Stimulated activated CD8-positive, alpha-beta memory T cell treated with anti-CD3 and anti-CD28 coated beads, Interleukin-4, amount 100 ng/mL, for 1 hour (primary cell): ENCODE measurements around the gene RHAG.
"Not testable (repeated sequence)": the region's sequence is repeated elsewhere in the genome, so short reads cannot be mapped to it uniquely, and the experiment has no call there.

Source experiments
- DNase-seq, 2 donors: peaks; one replicate each; pipeline ENCODE4 v3.0.0-alpha.2; 2020; ENCODE audit warnings: low read depth in 2 of 2, low spot score in 1 of 2

Gene RHAG

DNA sequence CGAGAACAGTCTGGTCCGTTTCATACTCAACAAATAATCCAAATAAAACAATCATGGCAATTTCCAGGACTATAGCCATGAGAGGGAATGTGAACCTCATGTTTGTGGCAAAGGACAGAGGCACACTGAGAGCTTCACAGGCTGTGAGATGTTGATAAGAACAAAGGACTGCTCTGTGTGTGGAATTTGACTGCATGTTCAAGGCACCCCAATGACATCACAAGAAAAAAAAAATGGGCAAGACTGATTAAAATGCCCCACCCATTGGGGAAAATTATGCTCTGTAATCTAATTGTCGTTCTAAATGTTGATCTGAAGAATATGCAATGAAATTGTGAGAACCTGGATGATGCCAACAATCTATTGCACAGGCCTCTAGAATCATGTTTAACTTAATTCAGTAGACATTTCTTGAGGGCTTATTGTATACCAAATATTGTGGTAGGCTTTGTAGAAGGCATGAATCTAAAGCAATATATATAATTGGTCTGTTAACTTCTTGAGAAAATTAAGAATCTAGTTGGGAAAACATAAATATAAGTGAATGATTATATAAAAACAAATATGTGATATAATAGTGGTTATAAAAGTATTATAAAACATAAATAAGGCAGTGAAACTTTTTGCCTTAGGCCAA is at the start of gene RHAG:
Gene RHAG, minus strand, starts transcription at position 127 of the 637 bp plus-strand sequence. Its CDS starts 27 bp downstream, at position 100.
- DNase-seq = no peak

DNA sequence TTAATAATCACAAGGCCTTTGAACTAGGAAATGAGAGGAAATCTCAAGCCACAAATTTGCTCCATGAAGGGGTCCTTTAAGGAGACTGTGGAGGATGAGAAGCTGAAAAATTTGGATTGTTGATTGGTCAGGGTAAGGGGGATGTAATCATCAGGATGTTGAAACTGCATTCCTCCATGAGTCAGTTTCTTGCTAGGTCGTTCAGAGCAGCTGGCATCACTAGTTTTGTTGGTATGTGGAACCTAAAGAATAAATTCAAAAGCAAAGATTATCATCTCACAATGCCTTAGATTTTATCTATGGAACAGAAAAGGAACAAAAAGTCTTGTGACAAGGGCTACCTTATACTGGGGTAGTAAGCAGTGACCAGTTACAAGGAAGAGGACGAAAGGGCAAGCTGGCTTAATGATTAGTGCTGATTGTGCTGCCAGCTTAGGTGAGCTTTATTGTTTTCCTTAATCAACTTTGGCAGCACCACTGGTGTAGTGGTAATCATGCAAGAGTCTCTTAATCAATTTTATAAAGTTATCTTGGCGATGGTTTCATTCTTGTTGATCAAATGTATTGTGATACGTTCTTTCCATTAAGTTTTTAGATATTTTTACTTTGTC is 40.1 kb upstream of the RHAG start:
- no peak for DNase-seq

DNA sequence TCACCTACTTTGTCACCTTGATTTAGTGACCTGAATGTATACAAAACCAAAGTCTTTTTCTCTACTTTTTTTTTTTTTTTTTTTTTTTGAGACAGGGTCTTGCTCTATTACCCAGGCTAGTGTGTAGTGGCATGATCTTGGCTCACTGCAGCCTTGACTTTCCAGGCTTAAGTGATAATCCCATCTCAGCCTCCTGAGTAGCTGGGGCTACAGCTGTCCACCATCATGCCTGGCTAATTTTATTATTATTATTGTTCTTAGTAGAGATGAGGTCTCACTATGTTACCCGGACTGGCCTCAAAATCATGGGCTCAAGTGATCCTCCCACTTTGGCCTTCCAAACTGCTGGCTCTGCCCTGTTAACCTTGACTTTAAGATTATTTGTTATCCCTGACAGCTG is 39.2 kb upstream of the RHAG start:
- no peak for DNase-seq

DNA sequence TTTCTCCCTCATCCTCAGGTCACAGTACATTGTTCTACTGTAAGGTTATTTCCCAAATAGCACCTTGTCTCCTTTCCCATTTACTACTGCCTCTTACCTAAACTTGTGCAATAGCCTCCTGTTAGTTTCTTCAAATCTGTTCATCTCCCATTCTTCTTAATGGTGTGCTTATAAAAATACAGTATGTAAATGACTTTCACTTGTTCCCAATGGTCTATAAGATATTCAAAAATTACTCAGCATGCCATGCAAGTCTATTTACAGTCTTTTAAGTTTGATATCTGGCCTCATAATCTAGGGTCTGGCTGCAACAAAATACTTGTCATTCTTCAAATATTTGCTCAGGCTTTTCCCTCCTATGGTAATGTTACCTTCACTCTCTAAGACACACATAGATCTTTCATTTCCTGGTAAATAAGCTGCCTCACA is 31.5 kb upstream of the RHAG start:
- DNase-seq = no peak

DNA sequence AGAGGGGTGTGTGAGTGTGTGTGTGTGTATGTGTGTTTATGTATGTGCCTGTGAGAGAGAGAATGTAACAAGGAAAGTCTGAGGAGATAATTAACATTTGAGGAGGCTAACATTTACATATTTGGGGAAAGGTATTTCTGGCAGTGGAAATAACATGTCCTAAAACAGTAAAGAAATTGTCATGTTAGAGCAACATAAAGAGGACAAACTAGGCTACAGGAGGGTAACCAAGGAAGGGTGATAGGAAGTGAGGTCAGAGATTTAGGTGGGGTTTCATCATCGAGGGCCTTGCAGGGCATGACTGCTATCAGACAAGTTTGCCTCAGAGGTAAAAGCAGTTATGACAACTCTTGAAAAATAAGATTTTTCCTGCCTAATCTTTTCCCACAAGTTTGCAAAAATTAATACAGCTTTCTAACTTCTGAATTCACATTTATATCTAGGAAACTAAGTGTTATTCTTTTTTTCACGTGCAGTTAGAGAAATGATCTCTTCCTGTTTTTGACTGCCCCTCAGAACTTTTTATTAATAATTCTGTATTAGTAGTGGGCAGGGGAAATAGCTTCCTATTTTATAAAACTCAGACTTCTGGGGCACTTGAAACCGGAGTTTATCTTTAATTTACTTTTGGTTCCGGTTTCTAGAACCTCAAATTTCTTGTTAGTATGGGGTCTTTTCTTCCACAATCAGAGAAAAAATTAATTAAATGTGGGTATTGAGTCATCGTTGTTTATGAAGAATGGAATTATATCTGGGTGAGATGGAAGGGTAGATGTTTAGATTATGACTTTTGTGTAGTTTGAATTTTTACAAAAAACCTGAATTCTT is 30.5 kb upstream of the RHAG start:
- DNase-seq = no peak

GRCh38 chr6:49666480-49666879 is 29.8 kb upstream of the RHAG start:
- no peak for DNase-seq

DNA sequence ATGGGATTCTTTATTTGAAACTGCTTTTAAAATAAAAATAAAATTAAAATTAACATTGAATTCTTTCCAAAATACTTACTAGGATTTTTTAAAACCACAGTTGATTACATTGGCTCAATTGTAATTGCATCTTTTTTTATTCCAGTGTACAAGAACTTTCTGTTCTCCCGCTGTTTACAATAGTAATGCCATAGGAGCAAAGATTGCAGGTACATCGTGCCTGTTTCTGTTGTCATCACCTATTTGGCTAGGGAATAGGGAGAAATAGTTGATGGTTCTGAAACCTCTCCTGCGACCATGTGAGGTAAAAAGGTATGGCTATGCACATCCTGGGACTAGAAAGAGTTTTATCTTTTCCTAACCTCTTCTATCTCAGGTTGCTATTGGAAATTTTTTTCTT is 28.2 kb upstream of the RHAG start:
- no peak for DNase-seq

GRCh38 chr6:49664054-49664453 is 27.4 kb upstream of the RHAG start:
- not testable (repeated sequence) for DNase-seq

DNA sequence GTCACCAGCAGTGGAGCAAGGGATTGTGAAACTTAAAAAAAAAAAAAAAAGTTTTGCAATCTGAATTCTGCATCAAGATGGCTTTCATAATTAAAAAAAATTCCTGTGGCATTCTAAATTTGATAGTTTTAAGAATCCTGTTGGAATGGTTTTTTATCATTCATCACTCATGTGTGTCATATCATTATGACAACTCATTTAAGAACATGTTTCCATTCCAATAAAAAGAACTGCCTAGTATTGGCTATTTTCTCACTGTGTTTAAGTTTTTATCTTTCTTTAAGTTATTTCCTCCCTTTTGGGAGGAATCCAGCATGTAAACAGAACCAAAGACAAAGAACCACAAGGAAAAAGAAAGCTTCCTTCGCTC is 26.2 kb upstream of the RHAG start:
- DNase-seq = no peak

GRCh38 chr6:49662231-49662891 is 25.7 kb upstream of the RHAG start:
- DNase-seq = no peak

- no peak for DNase-seq
Observed at GRCh38 chr6:49653942-49654341, 17.3 kb upstream of the RHAG start.

DNA sequence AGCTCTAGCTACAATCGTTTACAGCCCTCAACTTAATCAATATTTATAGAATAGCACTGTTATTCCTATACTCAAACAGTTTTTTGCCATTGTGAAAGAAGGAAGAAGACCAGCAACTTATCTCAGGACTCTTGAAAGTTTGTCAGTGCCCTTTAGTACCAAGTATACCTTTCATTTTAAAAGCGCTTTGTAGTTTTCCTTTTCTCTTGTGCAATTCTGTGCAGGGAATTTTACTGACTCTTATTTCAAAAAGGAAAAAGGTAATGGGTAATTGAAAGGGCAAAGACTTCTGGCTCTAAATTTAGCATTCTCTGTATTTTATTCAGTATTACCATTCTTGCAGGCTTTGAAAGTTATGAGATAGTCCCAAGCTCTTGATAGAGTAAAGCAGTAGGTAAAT is 16.8 kb upstream of the RHAG start:
- DNase-seq = no peak

- DNase-seq = no peak
Observed at GRCh38 chr6:49651239-49651638, 14.6 kb upstream of the RHAG start.

DNA sequence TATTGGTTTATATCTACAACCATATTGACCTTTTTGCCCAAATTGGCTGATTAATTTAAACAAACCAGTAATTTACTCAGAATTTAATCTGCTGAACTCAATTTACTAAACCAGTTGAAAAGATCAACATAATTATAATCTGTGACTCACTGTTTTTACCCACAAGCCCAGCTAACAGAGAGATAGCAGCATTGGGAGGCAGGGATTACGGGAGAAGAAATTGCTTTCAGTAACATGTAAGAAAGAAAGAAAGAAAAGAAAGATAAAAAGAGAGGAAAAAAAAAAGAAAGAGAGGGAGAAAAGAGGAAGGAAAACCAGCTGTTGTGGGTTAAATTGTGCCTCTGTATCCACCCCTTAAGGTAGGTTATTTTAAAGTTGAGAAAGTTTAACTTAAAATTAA is 13.3 kb upstream of the RHAG start:
- no peak for DNase-seq

DNA sequence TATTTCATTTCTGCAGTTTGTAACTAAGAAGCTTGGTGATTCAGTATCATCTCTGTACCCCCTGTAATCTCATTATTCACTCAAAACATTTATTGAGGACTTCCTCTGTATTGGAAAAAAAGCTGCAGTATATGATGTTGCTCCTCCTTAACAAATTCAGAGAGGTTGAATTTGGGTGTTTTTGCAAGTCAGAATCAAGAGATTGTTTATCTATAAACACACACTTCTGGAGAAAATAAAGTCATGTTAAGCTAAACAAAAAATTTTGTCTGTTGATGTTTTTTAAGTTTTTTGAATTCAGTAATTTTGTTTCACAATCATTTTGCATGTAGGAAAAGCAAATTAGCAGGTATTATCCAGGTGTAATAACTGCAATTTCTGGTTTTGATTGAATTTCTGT is 11.4 kb upstream of the RHAG start:
- no peak for DNase-seq

DNA sequence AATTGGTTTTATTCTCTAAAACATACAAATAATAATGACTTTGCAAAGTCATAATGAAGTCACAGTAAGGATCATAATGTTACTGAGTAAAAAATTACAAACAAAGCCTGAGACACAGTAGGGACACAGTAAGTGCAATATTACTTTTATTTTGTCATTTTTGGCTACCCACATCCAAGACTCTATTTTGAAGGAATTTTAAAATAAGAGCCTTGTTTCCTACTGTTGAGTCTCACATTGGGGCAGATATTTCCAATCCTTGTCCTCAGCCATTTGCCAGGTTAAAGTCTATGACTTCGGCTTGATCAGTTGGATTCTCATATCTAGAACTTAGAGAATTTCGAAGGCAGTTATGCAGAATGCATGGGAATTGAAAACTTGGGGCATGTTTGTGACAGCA is 10.8 kb upstream of the RHAG start:
- no peak for DNase-seq

DNA sequence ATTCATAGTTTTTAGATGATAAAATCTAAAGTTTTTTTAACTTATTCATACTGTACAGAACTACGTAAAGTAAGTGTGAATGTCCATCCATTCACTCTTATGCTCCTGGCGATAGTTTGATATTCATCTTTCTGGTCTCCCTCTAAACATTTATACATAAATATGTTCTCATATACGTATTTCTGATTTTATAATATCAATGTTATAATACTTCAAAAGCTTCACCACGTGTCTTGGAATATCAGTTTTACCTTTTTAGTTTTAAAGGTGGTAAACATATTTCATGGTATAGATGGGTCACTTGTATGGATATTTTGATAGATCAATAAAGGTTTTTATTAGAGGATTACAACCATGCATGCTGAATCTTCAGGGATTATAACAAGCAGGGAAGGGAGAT is 10.3 kb upstream of the RHAG start:
- no peak for DNase-seq

DNA sequence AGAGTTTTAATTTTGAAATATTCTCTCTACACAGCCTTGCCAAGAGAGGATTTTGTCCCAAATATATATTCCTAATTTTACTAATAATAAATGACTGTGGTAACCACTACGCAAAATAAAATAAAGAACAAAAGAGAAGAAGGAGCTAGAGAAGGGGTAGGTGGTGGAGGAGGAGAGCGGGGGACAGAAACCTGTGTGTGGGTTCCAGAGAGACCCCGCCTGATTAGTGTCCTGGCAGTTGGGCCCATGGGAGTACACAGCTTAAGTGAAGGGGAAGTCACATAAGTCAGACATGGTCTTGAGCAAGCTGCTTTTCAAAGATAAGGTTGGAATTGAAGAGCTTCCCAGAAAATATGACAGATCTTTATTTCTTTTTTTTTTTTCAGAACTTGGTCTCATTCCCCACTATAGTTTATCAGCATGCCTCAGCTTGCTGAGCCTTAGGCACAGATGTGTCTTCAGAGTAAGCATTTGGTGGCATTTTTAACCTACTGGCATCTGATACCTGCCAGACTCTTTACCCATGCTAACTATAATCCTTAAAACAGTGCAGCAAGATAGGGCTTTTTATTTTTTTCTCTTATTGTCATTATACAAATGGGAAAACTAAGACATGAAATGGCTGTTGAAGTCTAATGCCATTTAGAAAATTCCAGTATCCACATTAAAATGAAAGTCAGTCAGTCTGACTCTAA is 9.6 kb upstream of the RHAG start:
- no peak for DNase-seq

DNA sequence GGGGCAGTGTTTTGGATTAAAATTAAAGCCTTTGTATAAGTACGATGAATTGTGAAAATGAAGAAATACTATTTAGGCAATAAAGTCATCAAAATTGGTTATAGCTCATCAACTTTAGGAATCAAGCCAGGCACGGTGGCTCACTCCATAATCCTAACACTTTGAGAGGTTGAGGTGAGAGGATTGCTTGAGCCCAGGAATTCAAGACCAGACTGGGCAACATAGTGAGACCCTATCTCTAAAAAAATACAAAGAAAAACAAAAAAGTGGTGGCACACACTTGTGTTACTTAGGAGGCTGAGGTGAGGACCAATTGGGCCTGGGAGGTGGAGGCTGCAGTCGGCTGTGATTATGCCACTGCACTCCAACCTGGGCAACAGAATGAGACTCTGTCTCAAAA is 8.5 kb upstream of the RHAG start:
- DNase-seq = no peak

DNA sequence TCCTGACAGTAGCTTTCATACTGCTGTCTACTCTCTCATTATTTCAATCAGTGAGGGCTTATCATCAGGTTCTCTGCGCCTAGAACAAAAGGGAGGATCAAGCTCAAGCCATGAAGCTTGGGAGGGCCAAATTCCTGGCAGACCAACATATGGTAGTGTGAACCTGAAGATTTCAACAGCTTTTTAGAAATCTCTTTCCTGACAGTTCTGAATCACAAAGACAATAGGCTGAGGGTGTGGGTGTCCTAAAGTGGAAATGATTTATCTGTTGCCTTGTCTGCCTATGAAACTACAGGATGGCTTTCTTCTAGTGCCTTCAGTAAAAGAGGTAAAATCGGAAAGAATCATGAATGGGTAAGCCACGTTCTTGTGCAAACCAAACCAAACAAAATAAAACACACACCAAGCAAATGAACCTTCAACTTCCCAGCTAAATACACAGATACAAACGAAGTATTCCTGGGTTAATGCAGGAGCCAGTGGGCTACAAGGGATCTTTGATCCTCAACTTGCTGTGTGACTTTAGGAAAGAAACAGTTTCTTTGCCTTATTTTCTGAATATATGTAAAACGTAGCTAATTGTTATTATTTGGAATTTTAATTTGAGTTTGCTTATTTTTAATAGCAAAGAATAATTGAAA is 2.7 kb upstream of the RHAG start:
- DNase-seq = no peak

GRCh38 chr6:49637350-49637731 is 702 bp upstream of the RHAG start:
- no peak for DNase-seq
